H1 (cell line): ENCODE results near the gene KLF7. TPM values are rescaled to one million over a fixed set of nuclear protein-coding genes. Genes with fewer than 3 reads are reported as not detected.

Experiments used
- CTCF ChIA-PET: fragments of 300-600 bp; sonication (Branson Sonifier 250); formaldehyde crosslinking; loops from one replicate; lab custom pipeline; 2021; ENCODE audit not compliant: partially characterized antibody; lab: Charles Lee
- POLR2A ChIA-PET: fragments of 300-600 bp; sonication (Branson Sonifier 250); formaldehyde crosslinking; loops from one replicate; lab custom pipeline; 2021; ENCODE audit warnings: inconsistent platforms; ENCODE audit not compliant: partially characterized antibody; lab: Charles Lee
- DNase-seq, 2 experiments: peaks; one replicate each; pipeline versions ENCODE4 v3.0.0 to v3.0.0-alpha.2; 2010 to 2022; ENCODE audit warnings: low spot score in 2 of 2, low read depth in 1 of 2, mixed read lengths in 1 of 2
- FAIRE-seq: peaks from 2 replicates; lab custom pipeline; 2011; peaks lifted over from hg19 to GRCh38; lab: Jason Lieb, UNC
- H2AFZ ChIP-seq: 2 replicates; pipeline ENCODE4 v1.8.1; 2012; ENCODE audit warnings: low read length, inconsistent platforms
- H2AK5ac ChIP-seq: 2 replicates; pipeline ENCODE4 v1.6.1; 2013; ENCODE audit warnings: low read depth, low read length
- H2BK120ac ChIP-seq: replicated peaks from 2 replicates; pipeline ENCODE3; 2013; ENCODE audit warnings: low read depth, low read length, inconsistent platforms
- H2BK12ac ChIP-seq: 2 replicates; pipeline ENCODE4 v1.6.1; 2013; ENCODE audit warnings: low read depth, low read length
- H2BK15ac ChIP-seq: 2 replicates; pipeline ENCODE4 v1.6.1; 2013; ENCODE audit warnings: low read length
- H2BK20ac ChIP-seq: 2 replicates; pipeline ENCODE4 v1.6.1; 2013; ENCODE audit warnings: low read length
- H2BK5ac ChIP-seq: 2 replicates; pipeline ENCODE4 v1.6.1; 2013; ENCODE audit warnings: low read depth, low read length
- H3K14ac ChIP-seq: 2 replicates; pipeline ENCODE4 v1.6.1; 2013; ENCODE audit warnings: inconsistent platforms; ENCODE audit not compliant: insufficient read length
- H3K18ac ChIP-seq: 2 replicates; pipeline ENCODE4 v1.6.1; 2013; ENCODE audit warnings: low read length; ENCODE audit errors: extremely low read depth
- H3K23ac ChIP-seq: 2 replicates; pipeline ENCODE4 v1.6.1; 2013; ENCODE audit warnings: inconsistent platforms; ENCODE audit not compliant: insufficient read length
- H3K23me2 ChIP-seq: 2 replicates; pipeline ENCODE4 v1.6.1; 2013; ENCODE audit warnings: low read depth, low read length
- H3K27ac ChIP-seq: 2 replicates; pipeline ENCODE4 v1.6.1; 2011; ENCODE audit warnings: low read depth, low read length, inconsistent platforms
- H3K27me3 ChIP-seq, 4 experiments: replicated peaks in 1 of 4; 1 replicate in 1 of 4; 2 replicates in 3 of 4; pipeline versions ENCODE4 v1.6.1 to v1.8.1; 2011 to 2013; ENCODE audit warnings: low read length in 3 of 4, mild to moderate bottlenecking in 3 of 4, inconsistent platforms in 2 of 4, mixed read lengths in 2 of 4, moderate library complexity in 1 of 4; ENCODE audit not compliant: control insufficient read depth in 3 of 4, insufficient read depth in 3 of 4; ENCODE audit errors: extremely low read depth in 1 of 4
- H3K36me3 ChIP-seq, 4 experiments: 2 replicates each; pipeline versions ENCODE4 v1.6.1 to v1.8.1; 2011 to 2013; ENCODE audit warnings: mild to moderate bottlenecking in 4 of 4, low read length in 3 of 4, moderate library complexity in 2 of 4, control low read depth in 1 of 4, inconsistent platforms in 1 of 4; ENCODE audit not compliant: insufficient read depth in 4 of 4, control insufficient read depth in 2 of 4
- H3K4ac ChIP-seq: replicated peaks from 2 replicates; pipeline ENCODE3; 2013; ENCODE audit warnings: low read length, low read depth, mixed read lengths, inconsistent platforms; ENCODE audit not compliant: insufficient read length
- H3K4me1 ChIP-seq, 4 experiments: replicated peaks in 1 of 4; 1 replicate in 1 of 4; 2 replicates in 3 of 4; pipeline versions ENCODE4 v1.6.1 to v1.8.1; 2011 to 2013; ENCODE audit warnings: low read length in 3 of 4, inconsistent platforms in 2 of 4, mixed read lengths in 1 of 4; ENCODE audit not compliant: insufficient read depth in 4 of 4, control insufficient read depth in 3 of 4
- H3K4me2 ChIP-seq, 2 experiments: 2 replicates each; pipeline versions ENCODE4 v1.6.1 to v1.8.1; 2011 to 2013; ENCODE audit warnings: low read depth in 2 of 2, low read length in 2 of 2, control low read depth in 1 of 2, inconsistent platforms in 1 of 2, mild to moderate bottlenecking in 1 of 2; ENCODE audit not compliant: insufficient read depth in 1 of 2
- H3K4me3 ChIP-seq, 4 experiments: fragments of 200-600, 300-600 bp in 1 of 4; sonication (generic), shearing (Covaris generic), sonication (Bioruptor Twin) in 1 of 4; 2 replicates each; pipeline versions ENCODE4 v1.5.1 to v1.8.1; 2011 to 2016; ENCODE audit warnings: low read length in 4 of 4, low read depth in 3 of 4, control low read depth in 2 of 4, inconsistent platforms in 2 of 4, mild to moderate bottlenecking in 2 of 4, mixed read lengths in 1 of 4, moderate library complexity in 1 of 4; ENCODE audit not compliant: insufficient read depth in 2 of 4; ENCODE audit errors: extremely low read depth in 1 of 4
- H3K56ac ChIP-seq: replicated peaks from 2 replicates; pipeline ENCODE3; 2013; ENCODE audit warnings: low read depth, mild to moderate bottlenecking, mixed read lengths, low read length, inconsistent platforms; ENCODE audit not compliant: insufficient read length
- H3K79me1 ChIP-seq: 2 replicates; pipeline ENCODE4 v1.6.1; 2013; ENCODE audit warnings: low read depth, low read length, control low read depth
- H3K79me2 ChIP-seq, 2 experiments: 2 replicates each; pipeline versions ENCODE4 v1.6.1 to v1.8.1; 2012 to 2013; ENCODE audit warnings: low read length in 2 of 2, mild to moderate bottlenecking in 2 of 2, inconsistent platforms in 1 of 2; ENCODE audit not compliant: insufficient read depth in 2 of 2, control insufficient read depth in 1 of 2
- H3K9ac ChIP-seq, 4 experiments: replicated peaks in 1 of 4; 1 replicate in 1 of 4; 2 replicates in 3 of 4; pipeline versions ENCODE4 v1.6.1 to v1.8.1; 2011 to 2013; ENCODE audit warnings: low read depth in 3 of 4, low read length in 3 of 4, control low read depth in 2 of 4, mild to moderate bottlenecking in 2 of 4, moderate library complexity in 2 of 4, inconsistent platforms in 1 of 4; ENCODE audit errors: extremely low read depth in 1 of 4
- H3K9me3 ChIP-seq, 2 experiments: 2 replicates each; pipeline versions ENCODE4 v1.6.1 to v1.8.1; 2012 to 2013; ENCODE audit warnings: mild to moderate bottlenecking in 2 of 2, moderate library complexity in 2 of 2, control low read depth in 1 of 2, inconsistent platforms in 1 of 2, low read depth in 1 of 2, low read length in 1 of 2, mixed read lengths in 1 of 2; ENCODE audit not compliant: insufficient read depth in 2 of 2
- H4K20me1 ChIP-seq, 2 experiments: replicated peaks in 1 of 2; 2 replicates each; pipeline versions ENCODE3 to v1.8.1; 2011 to 2013; ENCODE audit warnings: inconsistent platforms in 2 of 2, low read length in 2 of 2, mild to moderate bottlenecking in 1 of 2; ENCODE audit not compliant: insufficient read depth in 2 of 2, control insufficient read depth in 1 of 2
- H4K5ac ChIP-seq: 2 replicates; pipeline ENCODE4 v1.6.1; 2013; ENCODE audit warnings: low read length, low read depth, mixed read lengths, inconsistent platforms; ENCODE audit not compliant: insufficient read length
- H4K8ac ChIP-seq: 2 replicates; pipeline ENCODE4 v1.8.0; 2013; ENCODE audit warnings: mild to moderate bottlenecking, moderate library complexity, low read length, inconsistent platforms; ENCODE audit not compliant: insufficient read depth; ENCODE audit errors: extremely low read depth
- H4K91ac ChIP-seq: replicated peaks from 2 replicates; pipeline ENCODE3; 2013; ENCODE audit warnings: low read length, mixed read lengths, inconsistent platforms; ENCODE audit not compliant: insufficient read length
- ATF2 ChIP-seq: IDR thresholded peaks from 2 replicates; pipeline ENCODE4 v1.6.1; 2012; ENCODE audit warnings: low read length, inconsistent platforms
- CEBPB ChIP-seq: IDR thresholded peaks from 2 replicates; pipeline ENCODE4 v1.6.1; 2012; ENCODE audit warnings: low read depth, low read length
- NRF1 ChIP-seq: IDR thresholded peaks from 2 replicates; pipeline ENCODE4 v1.6.1; 2011; ENCODE audit warnings: mild to moderate bottlenecking, low read depth, low read length, improper control_type of control experiment
- SIRT6 ChIP-seq: IDR thresholded peaks from one replicate; pipeline ENCODE4 v1.7.1; 2012; ENCODE audit warnings: low read length, inconsistent platforms
- TCF12 ChIP-seq: IDR thresholded peaks from 2 replicates; pipeline ENCODE4 v1.6.1; 2011; ENCODE audit warnings: low read depth, mild to moderate bottlenecking, low read length
- polyA plus RNA-seq, 7 experiments: library from polyadenylated mRNA; depleted of rRNA in 3 of 7; stranded (reverse) in 5 of 7; unstranded in 2 of 7; fragments of >200 nt in 5 of 7; fragments of 200-250 nt in 2 of 7; gene quantifications; 1 replicate in 5 of 7; 2 replicates in 1 of 7; 4 replicates in 1 of 7; pipeline versions ENCODE4 v1.2.1 to v1.2.3, GENCODE V29; 2011 to 2013; ENCODE audit warnings: missing spikeins in 2 of 7, mixed read lengths in 2 of 7
- total RNA-seq: library from RNA; stranded (reverse); fragmentation: NEBNext Ultra II Directional; extraction: Animal tissue kit (Norgen Biotek cat#: 25700); gene quantifications from 2 replicates; pipeline ENCODE4 v1.2.1, GENCODE V29; 2021

Gene KLF7
- total and polyA plus RNA-seq, 2 of the 8 experiments (the other 6 are each of a cell fraction or from before 2014, with no cell fraction given) = 9.6 to 23.3 TPM

- no peak overlapping the region for H3K18ac ChIP-seq
- H3K27me3 ChIP-seq = no peaks in the 10 kb centered on the region
- no peak overlapping the region for H3K56ac ChIP-seq
- no peak overlapping the region for H3K4ac ChIP-seq
- H3K27ac ChIP-seq = no peak overlapping the region
- FAIRE-seq = no peak
- peaks cover 0 to 3% (median 0%) of the 10 kb centered on the region in 4 experiments; a peak in 1 of 7 replicates for H3K4me1 ChIP-seq
- no peak overlapping the region for H3K4me3 ChIP-seq
- no peak for DNase-seq
- H2BK20ac ChIP-seq = no peak overlapping the region
- H3K36me3 ChIP-seq = no peaks in the 10 kb centered on the region
- no peaks in the 10 kb centered on the region for H3K79me1 ChIP-seq
- H2BK120ac ChIP-seq = no peak overlapping the region
- H3K23me2 ChIP-seq = no peaks in the 10 kb centered on the region
- H4K20me1 ChIP-seq = no peaks in the 10 kb centered on the region
- H2BK12ac ChIP-seq = no peak overlapping the region
- no peaks in the 10 kb centered on the region for H3K79me2 ChIP-seq
- H2AK5ac ChIP-seq = no peak overlapping the region
- H4K8ac ChIP-seq = no peak overlapping the region
- H4K5ac ChIP-seq = no peak overlapping the region
- TF ChIP-seq TCF12 = no peak
- no peak for TF ChIP-seq SIRT6
- TF ChIP-seq NRF1 = no peak
- no peak for TF ChIP-seq ATF2
- TF ChIP-seq CEBPB = no peak
- H2AFZ ChIP-seq = no peak overlapping the region
- H3K9me3 ChIP-seq = no peaks in the 10 kb centered on the region
- no peak overlapping the region for H2BK15ac ChIP-seq
- H2BK5ac ChIP-seq = no peak overlapping the region
- H3K14ac ChIP-seq = no peak overlapping the region
- H4K91ac ChIP-seq = no peak overlapping the region
- CTCF ChIA-PET = interaction anchor here (0.6 to 1.3 kb wide), 5 partner anchors 14 to 223 kb away, joined by 3 to 5 read pairs (median 3); no protein-coding TSS in a partner anchor
- H3K23ac ChIP-seq = no peak overlapping the region
- no peak overlapping the region for H3K4me2 ChIP-seq
- POLR2A ChIA-PET = interaction anchor here (0.7 kb wide), 1 partner anchor 53 kb away, joined by 3 read pairs; no protein-coding TSS in a partner anchor
- no peak overlapping the region for H3K9ac ChIP-seq
Observed at GRCh38 chr2:207205173-207205957, 39.6 kb upstream of the KLF7 start.
